Measurements from ENCODE around the gene ZNF618. TPM values are rescaled to one million over a fixed set of nuclear protein-coding genes. Genes with fewer than 3 reads are reported as not detected.

Gene ZNF618
- total and polyA plus RNA-seq, 2 experiments from 2014 or later, result 2.3 to 5.1 TPM

- Histone ChIP-seq H3K4me1 (ENCODE audit: insufficient read depth) (peaks cover 22% of the 10 kb centered on the region), H3K9me3 (ENCODE audit: low read depth) (no peaks in the 10 kb centered on the region), H3K79me2 (ENCODE audit: insufficient read depth) (no peaks in the 10 kb centered on the region), H4K20me1 (ENCODE audit: insufficient read depth) (no peaks in the 10 kb centered on the region), H3K4me2 (ENCODE audit: unreplicated experiment) (no peak overlapping the region), H3K4me3 (no peak overlapping the region), H3K27ac (no peak overlapping the region), H3K27me3 (replicated peaks; ENCODE audit: insufficient read depth) (no peaks in the 10 kb centered on the region), H3K36me3 (ENCODE audit: low read depth) (no peaks in the 10 kb centered on the region), H3K9ac (no peak overlapping the region), H3K9me2 (ENCODE audit: insufficient read depth) (no peaks in the 10 kb centered on the region), H3F3A (ENCODE audit: insufficient read depth) (peaks cover 8% of the 10 kb centered on the region; the same call in 1 of the 2 replicates), H2AFZ (no peak overlapping the region)
- DNase-seq, result no peak
- in situ Hi-C loops (cut with MboI), result no loop called here
- TF ChIP-seq EZH2phosphoT487 (IDR thresholded peaks at IDR 0.05; ENCODE audit: insufficient read depth, low read depth), result no peak
- TF ChIP-seq EZH2 (IDR thresholded peaks at IDR 0.05; ENCODE audit: insufficient read depth, poor library complexity, severe bottlenecking), result no peak
- WGBS, 2 experiments (ENCODE audit: low coverage in 1 of 2, low lambda C conversion rate in 2 of 2, missing lambda C conversion rate in 2 of 2), result 96 to 99% methylated on average over 8 of the region's 8 CpGs
Observed at GRCh38 chr9:113976915-113977314, 100.8 kb downstream of the ZNF618 start.

GRCh38 chr9:113978725-113979342 is 102.7 kb downstream of the ZNF618 start:
- no peak overlapping the region for H3K27ac ChIP-seq
- peak; percentile 27 for DNase-seq
- H3K79me2 ChIP-seq (ENCODE audit: insufficient read depth), result no peaks in the 10 kb centered on the region
- no peaks in the 10 kb centered on the region for H4K20me1 ChIP-seq (ENCODE audit: insufficient read depth)
- H3K36me3 ChIP-seq (ENCODE audit: low read depth), result no peaks in the 10 kb centered on the region
- no peak overlapping the region for H2AFZ ChIP-seq
- in situ Hi-C loops (cut with MboI), result no loop called here
- H3F3A ChIP-seq (ENCODE audit: insufficient read depth), result 0 out of 2 replicates have a peak, but pooled peaks cover under 1% of the 10 kb centered on the region
- TF ChIP-seq EZH2 (IDR thresholded peaks at IDR 0.05; ENCODE audit: insufficient read depth, poor library complexity, severe bottlenecking), result no peak
- TF ChIP-seq EZH2phosphoT487 (IDR thresholded peaks at IDR 0.05; ENCODE audit: insufficient read depth, low read depth), result no peak
- 39 to 43% methylated on average over 6 of the region's 6 CpGs for WGBS, 2 experiments (ENCODE audit: low coverage in 1 of 2, low lambda C conversion rate in 2 of 2, missing lambda C conversion rate in 2 of 2)
- H3K4me2 ChIP-seq (ENCODE audit: unreplicated experiment), result no peak overlapping the region
- no peak overlapping the region for H3K9ac ChIP-seq
- no peaks in the 10 kb centered on the region for H3K9me3 ChIP-seq (ENCODE audit: low read depth)
- peaks cover 17% of the 10 kb centered on the region for H3K4me1 ChIP-seq (ENCODE audit: insufficient read depth)
- no peaks in the 10 kb centered on the region for H3K9me2 ChIP-seq (ENCODE audit: insufficient read depth)
- H3K4me3 ChIP-seq, result no peak overlapping the region
- H3K27me3 ChIP-seq (replicated peaks; ENCODE audit: insufficient read depth), result no peaks in the 10 kb centered on the region

DNA sequence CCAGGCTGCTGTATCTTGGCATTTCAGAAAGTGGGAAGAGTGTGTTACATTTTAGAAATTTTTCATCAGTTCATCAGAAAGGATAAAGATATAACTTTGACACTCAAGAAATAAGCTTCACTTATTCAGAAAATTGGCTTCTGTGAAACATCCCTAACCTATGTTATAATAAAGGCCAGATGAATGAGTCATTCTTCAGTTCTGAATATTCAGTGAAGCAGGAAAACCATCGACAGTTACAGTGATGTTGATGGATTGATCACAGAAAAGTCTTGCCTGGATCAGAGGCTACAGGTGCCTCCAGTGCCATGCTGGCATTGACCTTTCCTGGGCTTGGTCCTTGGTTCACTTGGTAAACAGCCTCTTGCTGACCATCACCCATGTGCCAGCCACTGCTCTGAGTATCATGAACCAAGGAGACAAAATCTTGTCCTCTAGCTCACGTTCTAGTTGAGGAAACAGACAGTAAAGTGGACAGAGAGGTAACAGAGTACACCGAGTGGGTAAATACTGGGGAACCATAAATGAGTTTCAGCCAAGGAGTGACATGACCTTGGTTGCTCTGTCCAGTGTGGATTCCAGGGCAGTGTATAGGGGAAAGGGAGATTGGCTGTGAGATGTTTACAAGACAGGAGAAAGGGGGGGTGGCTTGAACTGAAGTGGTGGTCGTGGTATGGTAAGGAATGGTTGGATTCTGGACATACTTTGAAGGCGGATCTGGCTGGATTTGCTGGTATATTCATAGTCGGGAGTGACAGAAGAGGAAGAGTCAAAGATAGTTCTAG is 103.4 kb downstream of the ZNF618 start:
- Histone ChIP-seq H3K27ac (no peak overlapping the region), H4K20me1 (ENCODE audit: insufficient read depth) (no peaks in the 10 kb centered on the region), H3K9ac (no peak overlapping the region), H3K4me2 (ENCODE audit: unreplicated experiment) (no peak overlapping the region), H3K4me1 (ENCODE audit: insufficient read depth) (peaks cover 13% of the 10 kb centered on the region), H3K9me3 (ENCODE audit: low read depth) (no peaks in the 10 kb centered on the region), H3K36me3 (ENCODE audit: low read depth) (no peaks in the 10 kb centered on the region), H3K27me3 (replicated peaks; ENCODE audit: insufficient read depth) (no peaks in the 10 kb centered on the region), H3K79me2 (ENCODE audit: insufficient read depth) (no peaks in the 10 kb centered on the region), H2AFZ (no peak overlapping the region), H3K9me2 (ENCODE audit: insufficient read depth) (no peaks in the 10 kb centered on the region), H3K4me3 (no peak overlapping the region), H3F3A (ENCODE audit: insufficient read depth) (no peaks in the 10 kb centered on the region)
- in situ Hi-C loops (cut with MboI), result no loop called here
- peak; percentile 62 for DNase-seq
- 86 to 87% methylated on average over 6 of the region's 6 CpGs for WGBS, 2 experiments (ENCODE audit: low coverage in 1 of 2, low lambda C conversion rate in 2 of 2, missing lambda C conversion rate in 2 of 2)
- TF ChIP-seq EZH2 (IDR thresholded peaks at IDR 0.05; ENCODE audit: insufficient read depth, poor library complexity, severe bottlenecking) (no peak), EZH2phosphoT487 (IDR thresholded peaks at IDR 0.05; ENCODE audit: insufficient read depth, low read depth) (no peak)

- 96 to 100% methylated on average over 10 of the region's 10 CpGs for WGBS, 2 experiments (ENCODE audit: low coverage in 1 of 2, low lambda C conversion rate in 2 of 2, missing lambda C conversion rate in 2 of 2)
- Histone ChIP-seq H3K4me1 (ENCODE audit: insufficient read depth) (peaks cover under 1% of the 10 kb centered on the region; the same call in 1 of the 2 replicates), H4K20me1 (ENCODE audit: insufficient read depth) (no peaks in the 10 kb centered on the region)
Observed at GRCh38 chr9:113984639-113985380, 108.7 kb downstream of the ZNF618 start.

More at GRCh38 chr9:113984639-113985380, 108.7 kb downstream of the ZNF618 start:
- Histone ChIP-seq H3K9me3 (ENCODE audit: low read depth) (no peaks in the 10 kb centered on the region), H3K9me2 (ENCODE audit: insufficient read depth) (no peaks in the 10 kb centered on the region), H3K4me3 (no peak overlapping the region), H2AFZ (no peak overlapping the region), H3K27me3 (replicated peaks; ENCODE audit: insufficient read depth) (no peaks in the 10 kb centered on the region), H3K4me2 (ENCODE audit: unreplicated experiment) (no peak overlapping the region), H3K9ac (no peak overlapping the region), H3K36me3 (ENCODE audit: low read depth) (no peaks in the 10 kb centered on the region), H3K27ac (no peak overlapping the region), H3F3A (ENCODE audit: insufficient read depth) (no peaks in the 10 kb centered on the region), H3K79me2 (ENCODE audit: insufficient read depth) (no peaks in the 10 kb centered on the region)
- TF ChIP-seq EZH2phosphoT487 (IDR thresholded peaks at IDR 0.05; ENCODE audit: insufficient read depth, low read depth) (no peak), EZH2 (IDR thresholded peaks at IDR 0.05; ENCODE audit: insufficient read depth, poor library complexity, severe bottlenecking) (no peak)
- no peak for DNase-seq
- in situ Hi-C loops (cut with MboI), result no loop called here
